ENCODE measurements around the gene RGL2.
A peak's percentile ranks its signal among the peaks of the same experiment; 100 is the strongest.
"Not testable (repeated sequence)": the region's sequence is repeated elsewhere in the genome, so short reads cannot be mapped to it uniquely, and the experiment has no call there.

Gene RGL2, protein sequence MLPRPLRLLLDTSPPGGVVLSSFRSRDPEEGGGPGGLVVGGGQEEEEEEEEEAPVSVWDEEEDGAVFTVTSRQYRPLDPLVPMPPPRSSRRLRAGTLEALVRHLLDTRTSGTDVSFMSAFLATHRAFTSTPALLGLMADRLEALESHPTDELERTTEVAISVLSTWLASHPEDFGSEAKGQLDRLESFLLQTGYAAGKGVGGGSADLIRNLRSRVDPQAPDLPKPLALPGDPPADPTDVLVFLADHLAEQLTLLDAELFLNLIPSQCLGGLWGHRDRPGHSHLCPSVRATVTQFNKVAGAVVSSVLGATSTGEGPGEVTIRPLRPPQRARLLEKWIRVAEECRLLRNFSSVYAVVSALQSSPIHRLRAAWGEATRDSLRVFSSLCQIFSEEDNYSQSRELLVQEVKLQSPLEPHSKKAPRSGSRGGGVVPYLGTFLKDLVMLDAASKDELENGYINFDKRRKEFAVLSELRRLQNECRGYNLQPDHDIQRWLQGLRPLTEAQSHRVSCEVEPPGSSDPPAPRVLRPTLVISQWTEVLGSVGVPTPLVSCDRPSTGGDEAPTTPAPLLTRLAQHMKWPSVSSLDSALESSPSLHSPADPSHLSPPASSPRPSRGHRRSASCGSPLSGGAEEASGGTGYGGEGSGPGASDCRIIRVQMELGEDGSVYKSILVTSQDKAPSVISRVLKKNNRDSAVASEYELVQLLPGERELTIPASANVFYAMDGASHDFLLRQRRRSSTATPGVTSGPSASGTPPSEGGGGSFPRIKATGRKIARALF

DNA sequence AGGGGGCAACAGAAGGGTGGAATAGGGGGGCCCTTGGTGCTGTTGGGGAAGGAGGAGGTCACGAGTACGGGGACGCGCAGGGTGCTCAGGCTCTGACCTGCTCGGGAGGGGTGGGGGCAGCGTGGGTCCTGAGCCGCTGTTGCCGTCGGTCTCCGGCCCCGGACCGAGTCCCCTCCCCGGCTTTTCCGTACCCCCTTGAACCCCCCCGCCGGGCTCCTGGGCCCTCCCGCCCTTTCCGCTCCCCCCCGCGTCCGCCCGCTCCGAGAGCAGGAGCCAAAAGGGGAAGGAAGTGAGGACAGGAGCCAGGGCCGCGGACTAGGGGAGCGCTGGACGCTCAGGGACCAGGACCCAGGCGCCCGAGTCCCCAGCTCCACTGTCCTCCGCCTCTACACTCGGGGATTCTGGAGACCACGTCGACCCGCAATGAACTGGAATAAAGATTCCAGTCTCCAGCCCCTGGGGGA lies at the start of gene RGL2:
Gene RGL2 (minus strand): TSS at position 170 of the 464 bp plus-strand sequence. CDS start 332 bp downstream, outside the sequence.
- DNase-seq, result peak; percentile 89

DNA sequence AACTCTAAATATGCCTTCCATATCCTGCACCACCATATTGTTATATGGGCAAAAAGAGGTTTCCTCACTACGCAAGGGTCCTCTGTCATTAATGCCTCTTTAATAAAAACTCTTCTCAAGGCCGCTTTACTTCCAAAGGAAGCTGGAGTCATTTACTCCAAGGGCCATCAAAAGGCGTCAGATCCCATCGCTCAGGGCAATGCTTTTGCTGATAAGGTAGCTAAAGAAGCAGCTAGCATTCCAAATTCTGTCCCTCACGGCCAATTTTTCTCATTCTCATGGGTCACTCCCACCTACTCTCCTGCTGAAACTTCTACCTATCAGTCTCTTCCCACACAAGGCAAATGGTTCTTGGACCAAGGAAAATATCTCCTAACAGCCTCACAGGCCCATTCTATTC lies 49.1 kb upstream of the RGL2 start:
- no peak for DNase-seq

DNA sequence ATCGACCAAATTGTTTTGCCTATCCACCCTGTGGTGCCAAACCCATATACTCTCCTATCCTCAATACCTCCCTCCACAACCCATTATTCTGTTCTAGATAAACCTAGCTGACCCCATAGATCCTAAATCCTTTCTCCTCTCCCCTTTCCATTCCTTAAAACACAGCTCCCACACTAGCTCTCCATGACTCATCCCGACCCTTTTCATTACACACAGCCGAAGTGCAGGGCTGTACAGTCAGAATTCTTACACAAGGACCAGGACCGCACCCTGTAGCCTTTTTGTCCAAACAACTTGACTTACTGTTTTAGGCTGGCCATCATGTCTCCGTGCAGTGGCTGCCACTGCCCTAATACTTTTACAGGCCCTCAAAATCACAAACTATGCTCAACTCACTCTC lies 48.2 kb upstream of the RGL2 start:
- DNase-seq, result not testable (repeated sequence)

DNA sequence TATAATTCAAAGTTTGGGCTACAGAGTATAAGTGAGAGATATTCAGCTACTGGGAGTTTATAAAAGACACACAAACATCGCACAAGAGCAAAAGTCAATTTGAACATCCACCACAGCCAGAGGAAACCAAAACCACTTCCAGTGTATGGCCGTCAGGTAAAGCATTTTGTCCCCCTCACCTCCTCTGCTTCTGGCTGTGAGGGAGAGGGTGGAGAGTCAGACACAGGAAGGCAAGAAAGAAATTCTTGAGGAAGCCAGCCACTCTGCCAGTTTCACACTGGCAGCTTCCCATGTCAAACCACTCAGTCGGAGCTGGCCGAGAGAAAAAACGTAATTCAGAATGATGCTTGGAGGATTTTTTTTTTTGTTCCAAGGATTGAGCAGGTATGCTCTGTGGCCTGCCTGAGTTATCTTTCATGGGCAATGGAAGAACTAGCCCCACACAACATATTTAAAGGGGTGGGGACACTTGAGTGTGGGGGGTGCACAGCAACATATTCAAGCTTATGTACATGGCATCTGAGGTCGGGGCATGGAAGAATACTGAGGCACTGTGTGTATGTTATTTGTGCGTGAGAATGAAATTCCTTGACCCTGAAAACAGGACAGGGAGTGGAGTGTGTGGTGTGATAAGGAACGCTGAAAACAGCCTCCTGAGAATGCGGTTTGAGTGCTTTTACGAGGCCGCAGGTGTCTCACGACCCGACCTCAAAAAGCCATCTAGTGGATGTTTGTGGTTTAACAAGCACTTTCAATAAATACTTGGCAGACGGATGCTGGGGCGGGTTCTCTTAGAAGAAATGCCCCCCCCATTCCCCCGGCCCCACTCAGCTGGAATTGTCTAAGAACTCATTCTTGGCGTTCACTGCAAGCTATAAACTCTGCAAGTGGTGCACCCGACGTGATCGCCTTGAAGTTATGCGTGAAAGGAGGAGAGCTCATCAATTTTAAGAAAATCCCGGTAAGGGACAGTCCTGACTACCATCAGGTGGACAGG lies 46.3 kb upstream of the RGL2 start:
- peak; percentile 78 for DNase-seq

DNA sequence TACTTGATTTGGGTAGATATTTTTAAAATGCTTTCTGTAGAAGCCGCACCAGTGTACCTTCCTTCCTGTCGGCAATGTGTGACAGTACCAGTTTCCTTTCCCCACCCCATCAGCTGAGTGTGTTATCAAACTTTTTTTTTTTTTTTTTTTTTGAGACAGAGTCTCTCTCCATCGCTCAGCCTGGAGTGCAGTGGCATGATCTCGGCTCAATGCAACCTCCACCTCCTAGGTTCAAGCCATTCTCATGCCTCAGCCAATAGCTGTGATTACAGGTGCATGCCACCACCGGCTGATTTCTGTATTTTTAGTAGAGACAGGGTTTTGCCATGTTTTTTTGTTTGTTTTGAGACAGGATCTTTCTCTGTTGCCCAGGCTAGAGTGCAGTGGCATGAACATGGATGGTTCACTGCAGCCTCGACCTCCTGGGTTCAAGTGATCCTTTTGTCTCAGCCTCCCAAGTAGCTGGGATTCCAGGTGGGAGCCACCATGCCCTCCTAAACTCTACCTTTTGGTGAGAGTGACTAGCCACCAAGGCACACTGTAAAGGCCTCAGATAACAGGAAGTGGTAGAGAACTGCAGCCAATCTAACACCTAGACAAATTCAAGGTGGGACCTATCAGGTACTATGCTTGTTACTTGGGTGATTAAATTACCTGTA lies 45.3 kb upstream of the RGL2 start:
- no peak for DNase-seq

DNA sequence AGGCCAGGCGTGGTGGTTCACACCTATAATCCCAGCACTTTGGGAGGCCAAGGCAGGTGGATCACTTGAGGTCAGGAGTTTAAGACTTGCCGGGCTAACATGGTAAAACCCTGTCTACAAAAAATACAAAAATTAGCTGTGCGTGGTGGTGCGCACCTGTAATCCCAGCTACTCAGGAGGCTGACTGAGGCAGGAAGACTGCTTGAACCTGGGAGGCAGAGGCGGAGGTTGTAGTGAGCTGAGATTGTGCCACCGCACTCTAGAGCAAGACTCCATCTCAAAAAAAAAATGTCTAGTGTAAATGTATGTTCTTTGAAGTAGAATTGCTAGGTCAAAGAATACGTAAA lies 44.8 kb upstream of the RGL2 start:
- DNase-seq, result not testable (repeated sequence)

DNA sequence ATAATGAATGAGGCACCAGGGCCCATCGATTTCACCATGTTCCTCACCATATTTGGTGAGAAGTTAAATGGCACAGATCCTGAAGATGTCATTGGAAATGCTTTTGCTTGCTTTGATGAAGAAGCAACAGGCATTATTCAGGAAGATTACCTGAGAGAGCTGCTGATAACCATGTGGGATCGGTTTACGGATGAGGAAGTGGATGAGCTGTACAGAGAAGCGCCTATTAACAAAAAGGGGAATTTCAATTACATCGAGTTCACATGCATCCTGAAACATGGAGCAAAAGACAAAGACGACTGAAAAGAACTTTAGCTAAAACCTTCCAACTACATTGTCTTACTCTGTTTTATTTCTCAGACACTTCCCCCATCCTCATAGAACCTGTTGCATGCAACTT lies 40.5 kb upstream of the RGL2 start:
- DNase-seq, result no peak

DNA sequence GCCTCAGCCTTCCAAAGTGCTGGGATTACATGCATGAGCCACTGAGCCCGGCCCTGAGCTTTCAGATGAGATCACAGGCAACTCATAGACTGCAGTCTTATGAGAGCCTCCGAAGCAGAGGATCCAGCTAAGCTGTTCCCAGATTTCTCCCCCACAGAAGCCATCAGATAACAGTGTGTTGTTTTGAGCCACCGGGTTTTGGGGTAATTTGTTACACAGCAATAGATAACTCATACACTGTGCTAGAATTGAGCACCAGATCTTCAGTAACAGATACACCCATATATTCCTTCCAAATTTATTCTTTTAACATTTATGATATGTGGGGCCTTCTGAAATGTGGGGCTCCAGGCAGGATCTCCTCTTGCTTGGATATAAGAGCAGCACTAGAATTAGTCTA lies 37.8 kb upstream of the RGL2 start:
- DNase-seq, result no peak

DNA sequence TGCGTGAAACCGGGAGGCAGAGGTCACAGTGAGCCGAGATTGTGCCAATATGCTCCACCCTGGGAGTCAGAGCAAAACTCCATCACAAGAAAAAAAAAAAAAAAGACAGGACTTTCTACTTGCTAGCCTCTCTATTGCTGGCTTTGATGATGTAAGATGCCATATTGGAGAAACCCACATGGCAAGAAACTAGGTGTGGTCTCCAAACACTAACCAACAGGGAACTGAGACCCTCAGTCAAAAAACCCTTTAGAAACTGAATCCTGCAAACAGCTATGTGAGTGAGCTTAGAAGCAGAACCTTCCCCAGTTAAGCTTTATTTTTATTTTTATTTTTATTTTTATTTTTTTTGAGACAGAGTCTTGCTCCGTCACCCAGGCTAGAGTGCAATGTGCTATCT lies 37.2 kb upstream of the RGL2 start:
- no peak for DNase-seq

DNA sequence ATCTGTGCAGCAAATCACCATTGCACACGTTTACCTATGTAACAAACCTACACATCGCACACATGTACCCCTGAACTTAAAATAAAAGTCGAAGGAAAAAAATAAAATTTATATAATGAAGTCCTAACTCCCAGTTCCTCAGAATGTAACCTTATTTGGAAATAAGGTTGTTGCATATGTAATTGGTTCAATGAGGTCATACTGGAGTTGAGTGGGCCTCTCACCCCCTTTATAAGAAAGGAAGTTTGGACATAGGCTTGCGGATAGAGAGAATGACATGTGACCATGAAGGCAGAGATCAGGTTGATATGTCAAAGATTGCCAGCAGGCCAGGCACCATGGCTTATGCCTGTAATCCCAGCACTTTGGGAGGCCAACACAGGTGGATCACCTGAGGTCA lies 34.9 kb upstream of the RGL2 start:
- DNase-seq, result no peak

DNA sequence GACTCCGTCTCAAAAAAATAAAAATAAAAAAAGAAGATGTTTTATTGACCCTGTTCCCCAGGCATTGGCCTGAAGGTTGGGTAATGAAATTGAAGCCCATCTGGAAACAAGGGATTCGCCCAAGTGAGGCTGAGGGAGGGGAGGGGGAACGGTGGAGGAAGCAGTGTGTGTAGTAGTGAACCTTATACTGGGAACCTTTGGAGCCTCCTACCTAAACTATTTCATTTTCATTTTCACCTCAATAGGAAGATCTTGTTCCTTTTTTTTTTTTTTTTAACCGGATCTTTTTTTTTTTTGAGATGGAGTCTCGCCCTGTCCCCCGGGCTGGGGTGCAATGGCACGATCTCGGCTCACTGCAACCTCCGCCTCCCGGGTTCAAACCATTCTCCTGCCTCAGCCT lies 32.0 kb upstream of the RGL2 start:
- DNase-seq, result no peak

DNA sequence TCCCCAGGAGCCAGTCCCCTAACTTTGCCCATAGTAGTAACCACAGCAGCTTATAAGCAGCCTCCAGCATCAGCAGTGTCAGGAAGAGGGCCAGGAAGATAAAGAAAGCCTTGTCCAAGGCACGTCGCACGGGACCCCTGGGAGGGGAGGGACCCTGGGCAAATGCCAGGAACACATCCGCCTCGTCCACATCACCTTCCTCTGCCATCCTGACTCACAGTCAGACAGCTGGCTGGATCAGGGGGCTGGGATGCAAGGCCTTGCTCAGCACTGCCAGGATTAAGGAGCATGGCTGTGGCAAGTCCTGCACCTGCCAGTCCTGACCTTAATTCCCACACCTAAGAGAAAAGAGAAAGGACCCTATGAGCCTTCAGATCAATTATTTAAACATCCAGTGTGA lies 30.3 kb upstream of the RGL2 start:
- no peak for DNase-seq

DNA sequence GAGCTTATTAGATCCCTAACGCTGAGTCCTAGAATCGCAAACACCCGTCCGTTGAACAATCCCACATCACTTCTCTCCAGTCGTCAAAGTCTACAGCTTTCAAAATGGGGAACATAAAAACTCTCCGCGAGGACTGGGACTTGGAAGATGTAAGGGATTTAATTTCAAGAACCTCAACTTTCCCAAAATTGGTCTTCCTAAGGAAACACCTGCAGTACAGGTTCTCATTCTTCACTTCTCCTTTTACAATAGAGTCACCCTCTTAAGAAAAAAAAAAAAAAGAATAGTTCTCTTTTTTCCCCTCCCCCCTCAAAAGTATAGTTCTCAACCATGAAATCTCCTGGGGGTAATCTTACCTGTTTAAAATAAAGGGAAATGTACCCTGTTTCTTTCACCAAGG lies 25.4 kb upstream of the RGL2 start:
- DNase-seq, result no peak

DNA sequence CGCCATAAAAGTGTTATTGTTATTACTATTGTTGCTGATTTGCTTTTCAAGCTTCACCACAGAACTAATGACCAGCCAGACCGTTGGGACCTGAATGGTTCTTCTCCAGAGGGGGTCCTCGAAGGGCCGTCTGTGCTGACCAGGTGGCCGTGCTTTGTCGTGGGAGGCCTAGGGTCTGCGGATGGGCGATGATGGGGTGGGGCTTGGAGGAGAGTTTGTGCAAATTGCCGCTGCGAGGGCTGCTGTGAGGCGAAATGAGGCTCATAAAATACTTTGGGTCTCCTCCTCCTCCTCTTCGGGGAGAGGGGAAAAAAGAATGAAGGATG lies 24.8 kb upstream of the RGL2 start:
- DNase-seq, result no peak

DNA sequence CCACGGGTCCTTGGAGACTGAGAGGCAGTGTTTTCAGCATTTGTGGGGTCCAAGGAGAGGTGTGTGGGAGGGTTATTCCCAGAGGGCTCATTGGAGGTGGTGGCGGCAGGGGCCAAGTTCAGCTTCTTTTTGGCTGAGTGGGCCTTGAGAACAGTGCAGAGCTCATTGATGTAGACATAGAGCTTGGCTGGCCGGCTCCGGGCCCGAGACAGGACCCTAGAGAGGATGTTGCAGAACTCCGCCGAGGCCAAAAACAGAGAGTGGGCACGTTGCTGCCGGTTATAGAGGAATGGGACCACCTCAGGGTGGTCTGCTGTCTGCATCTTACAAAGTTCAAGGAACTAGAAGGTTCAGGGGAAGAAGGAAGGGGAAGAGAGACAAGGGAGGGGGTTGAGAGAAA lies 22.5 kb upstream of the RGL2 start:
- no peak for DNase-seq

DNA sequence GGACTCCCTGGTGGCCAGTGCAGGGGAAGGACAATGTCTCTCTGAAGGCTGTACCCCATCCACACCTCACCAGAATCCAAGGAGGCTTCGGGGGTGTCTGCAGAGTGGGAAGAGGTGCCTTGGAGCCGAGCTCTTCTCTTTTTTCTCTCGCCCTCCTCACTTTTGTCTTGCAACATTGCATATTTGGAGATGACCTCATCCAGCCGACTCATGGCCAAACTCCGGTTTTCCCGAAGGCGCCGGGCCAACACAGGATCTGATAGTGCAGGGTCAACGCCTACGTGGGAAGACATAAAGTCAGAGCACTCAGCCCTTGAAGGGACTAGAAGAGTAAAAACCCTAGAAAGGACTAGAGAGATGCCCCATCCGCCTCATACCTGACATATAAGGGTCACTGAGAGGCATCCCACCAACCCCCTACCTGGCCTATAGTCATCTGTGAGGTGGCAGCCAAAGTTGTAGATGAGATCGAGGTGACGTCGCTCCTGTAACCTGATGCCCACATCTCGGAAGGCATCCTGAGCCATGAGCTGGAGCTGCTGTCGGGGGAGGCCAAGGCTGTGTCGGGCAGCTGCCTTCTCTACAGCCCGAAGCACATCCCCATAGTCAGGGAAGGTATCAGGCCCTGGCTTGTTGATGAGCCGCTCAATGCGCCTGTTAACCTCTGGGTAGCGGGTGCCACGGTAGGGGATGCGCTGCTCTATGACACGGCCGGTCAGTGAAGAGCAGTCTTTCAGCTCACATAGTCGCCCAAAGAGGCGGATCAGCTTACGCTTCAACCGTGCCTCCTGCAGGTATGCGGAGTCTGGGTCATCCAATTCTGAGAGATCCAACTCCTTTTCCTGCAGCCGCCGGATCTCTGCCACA lies 21.8 kb upstream of the RGL2 start:
- no peak for DNase-seq

DNA sequence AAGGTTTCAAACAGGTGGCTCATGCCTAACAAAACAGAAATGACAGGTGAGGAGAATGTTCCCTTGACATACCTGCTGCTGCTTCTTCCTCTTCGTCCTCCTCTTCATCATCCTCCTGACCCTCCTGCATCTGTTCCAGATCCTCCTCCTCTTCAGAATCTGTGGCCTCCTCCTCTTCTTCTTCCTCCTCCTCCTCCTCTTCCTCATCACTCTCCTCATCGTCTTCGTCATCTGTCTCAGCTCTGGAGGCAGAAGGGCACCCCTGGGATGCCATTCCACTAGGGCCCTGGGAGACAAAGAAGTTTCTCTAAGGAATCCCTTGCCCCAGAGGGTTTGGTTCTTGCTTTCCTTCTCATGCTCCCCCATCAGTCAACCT lies 21.2 kb upstream of the RGL2 start:
- no peak for DNase-seq

DNA sequence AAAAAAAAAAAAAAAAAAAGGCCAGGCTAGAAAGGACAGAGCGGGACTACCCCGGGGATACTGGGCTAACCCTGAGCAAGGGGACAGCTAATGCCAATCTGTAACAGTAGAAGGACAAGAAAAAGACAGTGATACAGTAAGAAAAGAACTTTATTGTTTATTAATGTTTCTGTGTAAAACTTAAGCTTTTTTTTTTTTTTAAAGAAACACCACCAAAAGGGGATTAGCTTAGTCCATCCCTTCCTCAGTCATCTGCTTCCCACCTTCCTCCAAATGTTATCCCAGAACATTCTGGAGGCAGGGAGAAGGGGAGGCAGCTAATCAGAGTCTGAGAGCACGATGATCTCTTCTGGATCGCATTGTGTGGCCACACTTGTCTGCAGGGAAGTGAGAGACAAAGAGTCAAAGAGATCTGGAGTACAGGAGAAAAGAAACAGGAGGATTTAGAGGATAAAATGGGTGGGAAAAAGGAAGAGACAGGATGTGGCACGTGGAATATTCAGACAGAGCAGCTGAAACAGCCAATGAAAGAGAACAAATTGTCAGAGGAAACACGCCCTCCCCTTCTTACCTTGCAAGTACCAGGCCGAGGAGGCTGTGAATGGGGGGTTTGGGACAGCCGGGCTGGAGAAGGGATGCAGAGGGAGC lies 19.8 kb upstream of the RGL2 start:
- DNase-seq, result no peak

DNA sequence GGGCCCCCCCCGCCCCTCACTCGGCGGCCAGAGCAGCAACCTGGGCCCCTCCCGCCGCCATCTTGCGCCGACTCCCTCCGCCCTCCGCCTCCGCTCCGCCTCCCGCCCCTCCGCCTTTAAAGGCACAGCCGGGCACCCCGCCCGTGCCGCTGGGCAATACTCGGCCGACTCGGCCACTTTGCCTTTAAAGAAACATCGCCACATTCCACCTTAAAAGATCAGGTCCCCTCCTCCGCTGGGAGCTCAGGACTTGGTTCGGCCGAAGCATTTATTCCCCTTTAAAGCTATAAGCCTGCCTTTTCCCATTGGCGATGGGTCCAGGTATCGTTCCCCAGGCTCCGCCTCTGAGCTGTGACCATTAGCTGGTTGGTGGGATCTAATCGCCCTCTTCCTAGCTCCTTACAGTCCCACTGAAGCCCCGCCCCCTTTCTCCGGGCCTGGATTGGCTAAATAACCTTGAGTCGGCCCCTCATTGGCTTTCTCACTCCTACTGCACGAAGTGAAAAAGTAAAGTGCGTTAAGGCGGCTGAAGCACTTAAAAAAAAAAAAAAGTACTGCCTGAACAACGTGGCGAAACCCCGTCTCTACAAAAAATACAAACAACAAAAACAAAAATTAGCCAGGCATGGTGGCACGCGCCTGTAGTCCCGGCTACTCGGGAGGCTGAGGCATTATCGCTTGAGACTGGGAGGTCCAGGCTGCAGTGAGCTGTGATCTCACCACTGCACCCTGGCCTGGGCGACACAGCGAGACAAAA lies 19.1 kb upstream of the RGL2 start, which contains the start of gene ZBTB22:
Gene ZBTB22 (minus strand): TSS at position 76 of the 757 bp plus-strand sequence. CDS start 828 bp downstream, outside the sequence.
- DNase-seq, result peak; percentile 98

DNA sequence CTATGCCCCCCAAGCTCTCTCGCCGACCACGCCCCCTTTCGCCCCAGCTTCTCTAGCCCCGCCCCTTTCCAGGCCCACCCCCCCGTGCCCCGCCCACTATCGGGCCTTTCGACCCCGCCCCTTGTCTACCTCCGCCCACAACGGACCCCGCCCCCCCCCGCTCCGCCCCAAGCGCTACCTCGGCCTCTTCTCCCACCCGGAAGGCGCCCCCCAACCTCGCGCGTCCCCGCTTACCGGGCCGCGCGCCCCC lies 18.6 kb upstream of the RGL2 start:
- no peak for DNase-seq
